22Rv1 (cell line): ENCODE data around the gene DIAPH2.

Source experiments
- H3K27ac ChIP-seq: fragments of 450-650 bp; 2 replicates; pipeline ENCODE4 v1.5.1; 2017
- ZFX ChIP-seq: fragments of 450-650 bp; IDR thresholded peaks from 2 replicates; pipeline ENCODE4 v1.6.1; 2017; ENCODE audit warnings: antibody characterized with exemption, borderline replicate concordance
- TF ChIP-seq, protein P1 (sequence below): fragments of 450-650 bp; IDR thresholded peaks from 2 replicates; pipeline ENCODE4 v1.5.1; 2017; ENCODE audit warnings: mild to moderate bottlenecking

Gene DIAPH2

DNA sequence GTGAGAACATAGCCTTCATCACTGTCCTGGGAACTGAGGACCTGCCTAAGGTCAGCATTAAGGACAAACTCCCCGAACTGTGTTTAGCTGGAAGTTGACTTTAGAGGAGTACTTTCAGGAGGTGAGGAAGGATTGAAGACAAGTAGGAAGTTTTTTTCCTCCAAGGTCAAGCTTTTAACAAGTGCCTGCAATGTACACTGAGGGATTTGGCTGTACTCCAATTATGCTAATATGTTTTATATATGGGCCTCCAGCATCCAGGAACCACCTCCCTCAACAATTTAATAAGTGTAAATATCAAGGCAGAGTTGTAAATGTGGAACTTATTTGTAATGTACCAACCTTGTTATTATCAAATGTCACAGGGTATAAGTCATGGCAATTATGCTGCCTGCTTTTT is 925.3 kb downstream of the DIAPH2 start:
- TF ChIP-seq ZFX = no peak
- TF ChIP-seq, protein P1, sequence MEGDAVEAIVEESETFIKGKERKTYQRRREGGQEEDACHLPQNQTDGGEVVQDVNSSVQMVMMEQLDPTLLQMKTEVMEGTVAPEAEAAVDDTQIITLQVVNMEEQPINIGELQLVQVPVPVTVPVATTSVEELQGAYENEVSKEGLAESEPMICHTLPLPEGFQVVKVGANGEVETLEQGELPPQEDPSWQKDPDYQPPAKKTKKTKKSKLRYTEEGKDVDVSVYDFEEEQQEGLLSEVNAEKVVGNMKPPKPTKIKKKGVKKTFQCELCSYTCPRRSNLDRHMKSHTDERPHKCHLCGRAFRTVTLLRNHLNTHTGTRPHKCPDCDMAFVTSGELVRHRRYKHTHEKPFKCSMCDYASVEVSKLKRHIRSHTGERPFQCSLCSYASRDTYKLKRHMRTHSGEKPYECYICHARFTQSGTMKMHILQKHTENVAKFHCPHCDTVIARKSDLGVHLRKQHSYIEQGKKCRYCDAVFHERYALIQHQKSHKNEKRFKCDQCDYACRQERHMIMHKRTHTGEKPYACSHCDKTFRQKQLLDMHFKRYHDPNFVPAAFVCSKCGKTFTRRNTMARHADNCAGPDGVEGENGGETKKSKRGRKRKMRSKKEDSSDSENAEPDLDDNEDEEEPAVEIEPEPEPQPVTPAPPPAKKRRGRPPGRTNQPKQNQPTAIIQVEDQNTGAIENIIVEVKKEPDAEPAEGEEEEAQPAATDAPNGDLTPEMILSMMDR = no peak
- H3K27ac ChIP-seq = peak overlapping the region; percentile 15; the same call in 1 of the 2 replicates

DNA sequence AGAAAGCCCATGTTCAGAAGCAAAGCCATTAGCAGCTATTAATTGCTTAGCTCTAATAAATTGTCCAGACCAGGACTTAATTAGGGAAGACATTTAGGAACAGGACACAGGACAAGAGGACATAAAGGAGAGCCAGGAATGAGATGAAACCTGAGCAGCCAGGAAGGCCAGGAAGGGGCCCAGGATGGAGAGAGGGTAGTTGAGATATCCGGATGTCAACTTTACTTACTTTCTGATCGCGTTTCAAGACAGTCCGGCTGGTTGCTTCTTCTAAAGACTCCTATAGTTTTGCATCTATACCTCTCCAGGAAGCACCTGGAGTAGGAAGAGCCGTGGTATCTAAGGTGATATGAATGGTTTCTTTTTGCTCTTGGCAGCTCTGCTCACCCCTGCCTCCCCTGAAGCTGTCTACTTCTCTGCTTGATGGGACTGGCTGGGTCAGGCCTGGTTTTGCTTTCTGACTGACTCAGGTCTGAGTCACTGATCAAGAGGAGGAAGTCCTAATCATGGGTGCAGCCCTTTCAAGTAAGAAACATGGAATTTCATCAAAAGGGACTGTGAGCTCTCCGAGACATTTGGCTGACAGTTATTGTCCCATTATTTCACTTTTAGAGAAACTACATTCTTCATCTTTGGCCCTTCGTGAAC is 932.4 kb downstream of the DIAPH2 start:
- no peak overlapping the region for H3K27ac ChIP-seq
- TF ChIP-seq, protein P1 = no peak
- TF ChIP-seq ZFX = no peak

DNA sequence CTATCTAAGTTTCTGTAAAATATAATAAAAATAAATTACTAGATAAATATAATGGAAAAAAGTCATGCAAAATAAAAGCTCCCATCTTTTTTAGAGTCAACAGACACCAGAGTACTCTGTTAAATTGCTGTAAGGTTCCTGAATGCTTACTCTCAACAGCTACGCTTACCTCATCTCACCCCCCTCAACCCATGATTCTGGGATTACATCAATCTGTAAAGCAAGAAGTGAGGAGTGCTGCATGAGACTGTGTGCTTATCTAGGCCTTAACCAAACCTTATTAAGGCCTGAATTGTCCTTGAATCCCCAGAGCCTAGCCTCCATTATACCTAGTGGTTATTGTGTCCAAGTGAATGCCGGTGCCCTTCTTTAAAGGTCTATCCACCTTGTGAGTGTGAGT is 934.9 kb downstream of the DIAPH2 start:
- H3K27ac ChIP-seq = no peak overlapping the region
- TF ChIP-seq ZFX = no peak
- TF ChIP-seq, protein P1 = no peak

GRCh38 chrX:97622111-97622510 is 937.5 kb downstream of the DIAPH2 start:
- no peak overlapping the region for H3K27ac ChIP-seq
- TF ChIP-seq, protein P1 = no peak
- no peak for TF ChIP-seq ZFX

DNA sequence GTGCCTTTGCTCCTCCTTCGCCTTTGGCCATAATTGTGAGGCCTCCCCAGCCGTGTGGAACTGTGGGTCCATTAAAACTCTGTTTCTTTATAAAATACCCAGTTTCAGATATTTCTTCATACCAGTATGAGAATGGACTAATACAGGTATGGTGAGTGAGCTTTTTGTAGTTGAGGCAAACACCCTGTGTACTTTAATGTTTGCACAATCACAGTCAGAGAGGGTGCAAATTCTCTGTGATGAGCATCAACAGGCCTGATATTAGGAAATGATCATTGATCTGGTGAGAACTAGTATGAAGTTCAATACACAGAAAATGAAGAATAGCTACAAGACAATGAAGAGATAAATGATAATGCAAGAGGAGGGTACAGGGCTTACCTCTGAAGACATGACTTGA is 943.7 kb downstream of the DIAPH2 start:
- H3K27ac ChIP-seq = no peak overlapping the region
- TF ChIP-seq, protein P1 = no peak
- no peak for TF ChIP-seq ZFX

- H3K27ac ChIP-seq = no peak overlapping the region; the same call in 1 of the 2 replicates
- no peak for TF ChIP-seq ZFX
- TF ChIP-seq, protein P1 = no peak
These were observed 944.4 kb downstream of the DIAPH2 start for GRCh38 chrX:97628807-97629596.

GRCh38 chrX:97629597-97629985 is 944.9 kb downstream of the DIAPH2 start:
- TF ChIP-seq ZFX = no peak
- TF ChIP-seq, protein P1 = no peak

More at GRCh38 chrX:97629597-97629985, 944.9 kb downstream of the DIAPH2 start:
- H3K27ac ChIP-seq = no peak overlapping the region; the same call in 1 of the 2 replicates
